ENCODE results near the gene CGB1. TPM values are rescaled to one million over a fixed set of nuclear protein-coding genes. Genes with fewer than 3 reads are reported as not detected.
A peak's percentile ranks its signal among the peaks of the same experiment; 100 is the strongest.
"Not testable (repeated sequence)": the region's sequence is repeated elsewhere in the genome, so short reads cannot be mapped to it uniquely, and the experiment has no call there.

CGB1 gene
- total RNA-seq, 1 experiment from 2014 or later: not detected

- not testable (repeated sequence) for H3K23me2 ChIP-seq (ENCODE audit: insufficient read length, low read depth, low read length, poor library complexity, severe bottlenecking); H2BK5ac ChIP-seq (ENCODE audit: insufficient read length, low read length); H4K8ac ChIP-seq (replicated peaks; ENCODE audit: insufficient read length, low read depth, low read length); H3K18ac ChIP-seq (ENCODE audit: insufficient read length, low read depth, low read length); H4K91ac ChIP-seq (ENCODE audit: insufficient read length, low read depth, low read length); H3K9me3 Mint-ChIP-seq; H4K20me1 ChIP-seq (ENCODE audit: control insufficient read depth, insufficient read depth, insufficient read length); H3K4ac ChIP-seq (ENCODE audit: low read depth, low read length); H2BK20ac ChIP-seq (ENCODE audit: low read depth, low read length, poor library complexity, severe bottlenecking); H3K23ac ChIP-seq (ENCODE audit: insufficient read length, low read depth, low read length); H3K27ac Mint-ChIP-seq; H3K14ac ChIP-seq (ENCODE audit: insufficient read depth, low read length); H2BK15ac ChIP-seq (ENCODE audit: low read depth, low read length); H4K5ac ChIP-seq (ENCODE audit: insufficient read length, low read depth, low read length); H2BK120ac ChIP-seq (ENCODE audit: low read depth, low read length, poor library complexity, severe bottlenecking); H3K9ac ChIP-seq (ENCODE audit: extremely low read depth, insufficient read length, low read length); H2AK5ac ChIP-seq (ENCODE audit: insufficient read length, low read length); H3K79me2 ChIP-seq (ENCODE audit: insufficient read depth, low read length); H3K27ac ChIP-seq (ENCODE audit: insufficient read length, low read depth, low read length); H3K56ac ChIP-seq (ENCODE audit: insufficient read length, low read depth, low read length); H2BK12ac ChIP-seq (ENCODE audit: insufficient read length, low read depth, low read length); H3K4me2 ChIP-seq (ENCODE audit: insufficient read depth, insufficient read length, low read length); H3K9me3 ChIP-seq (ENCODE audit: control insufficient read depth, low read depth, low read length); H2AFZ ChIP-seq (ENCODE audit: low read length); H3T11ph ChIP-seq (ENCODE audit: low read length); H3K4me3 Mint-ChIP-seq; H3K79me1 ChIP-seq (ENCODE audit: insufficient read depth, low read depth, low read length, poor library complexity, severe bottlenecking); H3K4me1 ChIP-seq (ENCODE audit: insufficient read depth, low read length); H3K36me3 Mint-ChIP-seq (ENCODE audit: insufficient read depth in 1 of 3, low read depth in 3 of 3)
- peak; percentile 57 for DNase-seq
- peaks cover 26% of the 10 kb centered on the region for H3K27me3 ChIP-seq (ENCODE audit: insufficient read depth, low read length)
- Mint-ChIP-seq H3K27me3 (ENCODE audit: low read depth) (peaks cover 68% of the 10 kb centered on the region), H3K4me1 (peaks cover 4 to 20% of the 10 kb centered on the region in 2 experiments; a peak in 3 of 4 replicates)
- no CpG with 5 or more reads among the region's 9 CpGs for WGBS (ENCODE audit: extremely low coverage, insufficient read length, low lambda C conversion rate)
- peak; percentile 75 for TF ChIP-seq CTCF (conservative IDR thresholded peaks at IDR 0.05)
Observed at GRCh38 chr19:49074869-49075268, 38.2 kb upstream of the CGB1 start.

All from H9 (cell line).